Psoas muscle (tissue), 8 donors: ENCODE data around the gene MUC22. TPM values are rescaled to one million over a fixed set of nuclear protein-coding genes. Genes with fewer than 3 reads are reported as not detected.

Source experiments
- ATAC-seq, 4 donors: fragments of 200-7000 bp; cut with Tn5 transposase; one replicate each; pipeline ENCODE4 v1.9.1; 2020; ENCODE audit warnings: moderate library complexity in 3 of 4, mild to moderate bottlenecking in 2 of 4
- DNase-seq, 2 donors: peaks; one replicate each; pipeline ENCODE4 v3.0.0-alpha.2; 2020
- H3K27ac ChIP-seq: fragments of 200-600 bp; one replicate; pipeline ENCODE4 v1.8.0; 2022
- H3K27me3 ChIP-seq, 3 donors: fragments of 200-600 bp in 1 of 3; one replicate each; pipeline versions ENCODE4 v1.6.1 to v1.8.0; 2013 to 2022; ENCODE audit warnings: low read length in 2 of 3, mild to moderate bottlenecking in 2 of 3, moderate library complexity in 1 of 3; ENCODE audit not compliant: insufficient read depth in 3 of 3
- H3K36me3 ChIP-seq, 2 donors: fragments of 200-600 bp in 1 of 2; one replicate each; pipeline versions ENCODE4 v1.6.1 to v1.8.0; 2013 to 2022; ENCODE audit warnings: low read depth in 1 of 2, mild to moderate bottlenecking in 1 of 2, moderate library complexity in 1 of 2; ENCODE audit not compliant: insufficient read depth in 1 of 2
- H3K4me1 ChIP-seq: fragments of 200-600 bp; one replicate; pipeline ENCODE4 v1.8.0; 2022
- H3K4me3 ChIP-seq: fragments of 200-600 bp; one replicate; pipeline ENCODE4 v1.8.0; 2022; ENCODE audit warnings: mild to moderate bottlenecking
- H3K9me3 ChIP-seq: fragments of 200-600 bp; one replicate; pipeline ENCODE4 v1.8.0; 2022
- WGBS, 3 donors: extraction: QIAGEN DNeasy Blood & Tissue Kit; methylation state at CpG; one replicate each; pipeline versions ENCODE4 v1.1.6 to v1.1.7; 2013; 5-methylcytosine and 5-hydroxymethylcytosine counted together
- intact Hi-C, 2 donors: fragments of 100-400 bp; cut with DNase I; formaldehyde crosslinking; loops; one replicate each; pipeline versions ENCODE4 v1.11.0 to v1.14.2; 2022
- polyA plus RNA-seq, 3 donors: library from polyadenylated mRNA; stranded (reverse); fragments of 200-250 nt; gene quantifications; one replicate each; pipeline ENCODE4 v1.2.3, GENCODE V29; 2013
- total RNA-seq, 4 donors: library from RNA; stranded (reverse); fragmentation: NEBNext Ultra II Directional in 2 of 4; extraction: Animal tissue kit (Norgen Biotek cat#: 25700) in 2 of 4; gene quantifications; one replicate each; pipeline versions ENCODE4 v1.2.1 to v1.2.4, GENCODE V29; 2021 to 2023
- TF ChIP-seq, protein P1 (sequence below): fragments of 200-600 bp; IDR thresholded peaks from one replicate; pipeline ENCODE4 v1.8.0; 2022; ENCODE audit warnings: antibody characterized with exemption
- donor health status: healthy with polysubstance abuse.
- donor health status: DM: no; HTN: no; CAD: no; lungs with moderate emphysema.
- donor health status: Bipolar disorder and iron deficiency.
- donor health status: healthy.
- donor health status: DM: yes; HTN: yes; CAD: no.
- donor health status: DM: no; HTN: no; CAD: no.
- donor health status: DM: no; HTN: no; CAD: no.
- donor health status: DM: yes; HTN: yes; CAD: no.

Gene MUC22
- total and polyA plus RNA-seq, 7 donors: 0.04 to 0.38 (median 0.08) TPM; not detected in 2

DNA sequence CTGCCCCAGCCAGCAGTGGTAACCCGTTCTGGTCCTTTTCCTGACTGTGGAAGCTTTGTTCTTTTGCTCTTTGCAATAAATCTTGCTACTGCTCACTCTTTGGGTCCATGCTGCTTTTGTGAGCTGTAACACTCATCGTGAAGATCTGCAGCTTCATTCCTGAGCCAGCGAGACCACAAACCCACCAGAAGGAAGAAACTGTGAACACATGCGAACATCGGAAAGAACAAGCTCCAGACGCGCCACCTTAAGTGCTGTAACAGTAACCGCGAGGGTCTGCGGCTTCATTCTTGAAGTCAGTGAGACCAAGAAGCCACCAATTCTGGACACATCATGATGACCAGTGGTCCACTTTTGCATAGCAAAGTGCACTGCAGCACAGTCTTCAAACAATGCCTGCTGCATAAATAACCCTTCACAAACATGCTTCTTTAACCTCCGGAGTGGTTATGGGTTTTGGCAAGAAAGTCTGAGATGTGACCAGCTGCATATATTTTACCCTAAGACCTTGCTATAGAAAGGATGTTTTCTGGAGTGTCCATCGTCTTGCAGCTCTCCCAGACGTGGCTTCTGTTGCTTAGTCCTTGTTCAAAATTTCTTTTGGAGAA, 8.9 kb upstream of the MUC22 start:
- H3K36me3 ChIP-seq: no peaks in the 10 kb centered on the region
- no peak overlapping the region for H3K27ac ChIP-seq
- no peak for DNase-seq
- intact Hi-C loops: no loop called here
- peaks cover 6% of the 10 kb centered on the region for H3K4me1 ChIP-seq
- no peaks in the 10 kb centered on the region for H3K27me3 ChIP-seq
- TF ChIP-seq, protein P1, sequence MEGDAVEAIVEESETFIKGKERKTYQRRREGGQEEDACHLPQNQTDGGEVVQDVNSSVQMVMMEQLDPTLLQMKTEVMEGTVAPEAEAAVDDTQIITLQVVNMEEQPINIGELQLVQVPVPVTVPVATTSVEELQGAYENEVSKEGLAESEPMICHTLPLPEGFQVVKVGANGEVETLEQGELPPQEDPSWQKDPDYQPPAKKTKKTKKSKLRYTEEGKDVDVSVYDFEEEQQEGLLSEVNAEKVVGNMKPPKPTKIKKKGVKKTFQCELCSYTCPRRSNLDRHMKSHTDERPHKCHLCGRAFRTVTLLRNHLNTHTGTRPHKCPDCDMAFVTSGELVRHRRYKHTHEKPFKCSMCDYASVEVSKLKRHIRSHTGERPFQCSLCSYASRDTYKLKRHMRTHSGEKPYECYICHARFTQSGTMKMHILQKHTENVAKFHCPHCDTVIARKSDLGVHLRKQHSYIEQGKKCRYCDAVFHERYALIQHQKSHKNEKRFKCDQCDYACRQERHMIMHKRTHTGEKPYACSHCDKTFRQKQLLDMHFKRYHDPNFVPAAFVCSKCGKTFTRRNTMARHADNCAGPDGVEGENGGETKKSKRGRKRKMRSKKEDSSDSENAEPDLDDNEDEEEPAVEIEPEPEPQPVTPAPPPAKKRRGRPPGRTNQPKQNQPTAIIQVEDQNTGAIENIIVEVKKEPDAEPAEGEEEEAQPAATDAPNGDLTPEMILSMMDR: no peak
- no peak for ATAC-seq
- no peaks in the 10 kb centered on the region for H3K9me3 ChIP-seq
- no peak overlapping the region for H3K4me3 ChIP-seq
- 78 to 85% (median 80%) methylated on average over 13 of the region's 13 CpGs for WGBS, 3 donors

DNA sequence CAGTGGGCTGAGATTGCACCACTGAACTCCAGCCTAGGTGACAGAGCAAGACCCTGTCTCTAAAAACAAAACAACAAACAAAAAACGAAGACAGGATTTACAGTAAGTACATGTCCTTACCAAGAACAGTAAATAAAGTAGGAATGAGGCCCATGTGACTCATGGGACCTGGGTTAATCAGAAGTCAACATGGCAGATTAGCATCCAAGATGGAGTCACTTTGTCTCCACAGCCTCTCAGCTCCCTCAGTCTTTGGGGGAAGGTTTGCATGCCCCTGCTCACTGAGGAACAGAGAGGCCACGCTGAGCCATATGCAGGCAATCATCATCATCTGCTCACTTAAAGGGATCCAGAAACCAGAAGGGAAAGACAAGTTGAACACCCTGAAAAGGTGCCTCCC, 7.8 kb upstream of the MUC22 start:
- 65 to 70% (median 66%) methylated on average over 2 of the region's 2 CpGs for WGBS, 3 donors
- peaks cover 6% of the 10 kb centered on the region for H3K4me1 ChIP-seq
- ATAC-seq: no peak

DNA sequence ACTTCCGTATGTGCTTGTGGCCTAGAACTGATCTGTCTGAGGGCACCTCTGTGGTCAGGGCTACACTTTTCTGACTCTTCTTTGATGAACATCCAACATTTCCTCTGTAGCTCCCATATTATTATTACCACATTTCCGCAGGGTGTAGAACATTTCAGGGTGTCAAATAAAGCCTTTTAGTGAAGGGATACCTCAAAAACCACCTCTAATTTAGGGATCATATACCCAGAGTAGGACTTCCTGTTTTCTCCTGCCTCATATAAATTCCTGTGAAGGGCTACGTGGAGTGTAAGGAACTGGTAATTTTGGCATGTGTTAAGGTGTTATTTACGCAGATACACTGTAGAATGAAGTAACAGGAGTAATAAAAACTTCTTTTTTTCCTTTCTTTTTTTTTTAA, 5.5 kb upstream of the MUC22 start:
- intact Hi-C loops: no loop called here
- peaks cover 6% of the 10 kb centered on the region for H3K4me1 ChIP-seq
- no peaks in the 10 kb centered on the region for H3K27me3 ChIP-seq
- no peaks in the 10 kb centered on the region for H3K36me3 ChIP-seq
- DNase-seq: no peak
- ATAC-seq: peak in 1 of 4 donors; percentile 6
- no peak overlapping the region for H3K4me3 ChIP-seq
- H3K9me3 ChIP-seq: no peaks in the 10 kb centered on the region
- H3K27ac ChIP-seq: peak overlapping the region; percentile 43
- TF ChIP-seq, protein P1: no peak
- WGBS, 3 donors: 64 to 67% (median 66%) methylated on average over 4 of the region's 4 CpGs

More for the DNA sequence above, 7.8 kb upstream of the MUC22 start:
- DNase-seq: no peak
- TF ChIP-seq, protein P1: no peak
- H3K27ac ChIP-seq: no peak overlapping the region
- H3K27me3 ChIP-seq: no peaks in the 10 kb centered on the region
- intact Hi-C loops: no loop called here
- H3K36me3 ChIP-seq: no peaks in the 10 kb centered on the region
- H3K4me3 ChIP-seq: no peak overlapping the region
- no peaks in the 10 kb centered on the region for H3K9me3 ChIP-seq

DNA sequence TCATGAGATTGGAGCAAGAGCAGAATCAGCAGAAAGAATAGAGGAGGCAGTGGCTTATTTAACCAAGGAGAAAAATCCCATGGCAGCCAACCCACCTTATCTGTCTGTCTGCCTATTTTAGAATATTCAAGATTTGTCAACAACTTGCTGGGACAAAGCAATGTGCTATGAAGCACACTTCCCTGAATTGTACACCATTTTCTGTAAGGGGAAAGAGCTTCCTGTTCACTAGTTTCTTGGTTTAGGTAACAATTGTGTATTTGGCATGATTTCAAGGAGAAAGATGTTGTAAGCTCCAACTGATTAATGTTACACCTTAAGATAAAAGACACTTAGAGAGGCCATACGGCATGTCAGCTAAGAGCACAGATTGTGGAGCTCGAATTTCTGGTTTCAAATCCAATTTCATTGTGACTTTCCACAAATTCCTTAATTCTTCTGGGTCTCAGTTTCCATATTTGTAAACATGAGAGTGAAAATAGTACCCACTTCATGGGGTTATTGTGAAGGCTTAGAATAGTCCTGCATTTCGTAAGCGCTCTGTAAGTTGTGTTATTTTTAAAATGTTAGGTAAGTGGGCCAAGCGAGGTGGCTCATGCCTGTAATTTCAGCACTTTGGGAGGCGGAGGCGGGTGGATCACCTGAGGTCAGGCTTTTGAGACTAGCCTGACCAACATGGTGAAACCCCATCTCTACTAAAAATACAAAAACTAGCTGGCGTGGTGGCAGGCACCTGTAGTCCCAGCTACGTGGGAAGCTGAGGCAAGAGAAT, 4.8 kb upstream of the MUC22 start:
- intact Hi-C loops: no loop called here
- DNase-seq: peak; percentile 45 to 81
- H3K27ac ChIP-seq: peak overlapping the region; percentile 43
- H3K9me3 ChIP-seq: no peaks in the 10 kb centered on the region
- H3K27me3 ChIP-seq: no peaks in the 10 kb centered on the region
- peak; percentile 83 to 93 (median 88) for ATAC-seq
- TF ChIP-seq, protein P1: no peak
- WGBS, 3 donors: 41 to 65% (median 41%) methylated on average over 9 of the region's 9 CpGs
- no peak overlapping the region for H3K4me3 ChIP-seq
- H3K4me1 ChIP-seq: peaks cover 6% of the 10 kb centered on the region
- no peaks in the 10 kb centered on the region for H3K36me3 ChIP-seq
